Activated CD4-positive, alpha-beta memory T cell treated with anti-CD3 and anti-CD28 coated beads, Interleukin-2, amount 10 ng/mL, durations not matched to agents 7 days and 5 days (primary cell): ENCODE results near the gene HSPA1B. TPM values are rescaled to one million over a fixed set of nuclear protein-coding genes. Genes with fewer than 3 reads are reported as not detected.
"Not testable (repeated sequence)": the region's sequence is repeated elsewhere in the genome, so short reads cannot be mapped to it uniquely, and the experiment has no call there.

ENCODE experiments used
- CTCF ChIA-PET: fragments of 350-600 bp; sonication (Branson Sonifier 250); formaldehyde crosslinking; loops from one replicate; lab custom pipeline; 2021; ENCODE audit warnings: antibody characterized with exemption, inconsistent platforms; lab: Charles Lee
- POLR2A ChIA-PET: fragments of 350-600 bp; sonication (Branson Sonifier 250); formaldehyde crosslinking; loops from one replicate; lab custom pipeline; 2021; ENCODE audit warnings: antibody characterized with exemption; lab: Charles Lee
- DNase-seq: peaks from one replicate; pipeline ENCODE4 v3.0.0-alpha.2; 2020
- H3K27ac Mint-ChIP-seq: one replicate; pipeline ENCODE4 v1.8.0; 2021; ENCODE audit warnings: mild to moderate bottlenecking, mixed read lengths
- H3K27me3 Mint-ChIP-seq: one replicate; pipeline ENCODE4 v1.8.0; 2021; ENCODE audit warnings: mixed read lengths
- H3K36me3 Mint-ChIP-seq: one replicate; pipeline ENCODE4 v1.8.0; 2021; ENCODE audit warnings: low read depth, mixed read lengths
- H3K4me1 Mint-ChIP-seq: one replicate; pipeline ENCODE4 v1.8.0; 2021; ENCODE audit warnings: mixed read lengths
- H3K4me3 Mint-ChIP-seq: one replicate; pipeline ENCODE4 v1.8.0; 2021; ENCODE audit warnings: mild to moderate bottlenecking, mixed read lengths
- H3K9me3 Mint-ChIP-seq: one replicate; pipeline ENCODE4 v1.8.0; 2021; ENCODE audit warnings: mixed read lengths
- total RNA-seq, 2 experiments: library from RNA; stranded (reverse); gene quantifications; one replicate each; pipeline ENCODE4 v1.2.3, GENCODE V29; 2021

Gene HSPA1B
- total RNA-seq, 2 experiments from 2014 or later: 60.6 to 62.6 TPM

DNA sequence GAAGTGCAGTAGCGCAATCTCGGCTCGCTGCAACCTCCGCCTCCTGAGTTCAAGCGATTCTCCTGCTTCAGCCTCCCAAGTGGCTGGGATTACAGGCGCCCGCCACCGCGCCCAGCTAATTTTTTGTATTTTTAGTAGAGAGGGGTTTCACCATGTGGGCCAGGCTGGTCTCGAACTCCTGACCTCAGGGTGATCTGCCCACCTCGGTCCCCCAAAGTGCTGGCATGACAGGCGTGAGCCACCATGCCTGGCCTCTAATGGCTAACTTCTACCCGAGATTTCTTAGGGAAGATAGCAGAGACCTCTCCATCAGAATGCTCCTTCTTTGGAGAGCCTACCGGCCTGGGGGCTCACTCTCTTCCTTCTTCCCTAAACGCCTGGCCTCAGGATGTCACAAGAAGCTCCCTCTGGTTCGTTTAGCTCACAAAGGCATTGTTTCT is 36.6 kb downstream of the HSPA1B start:
- Mint-ChIP-seq H3K27ac (peak overlapping the region; percentile 66), H3K4me1 (peaks cover 23% of the 10 kb centered on the region), H3K4me3 (peak overlapping the region; percentile 89)
- H3K9me3 Mint-ChIP-seq, H3K27me3 Mint-ChIP-seq, DNase-seq, H3K36me3 Mint-ChIP-seq: not testable (repeated sequence)
- ChIA-PET POLR2A (interaction anchor here (1.0 to 3.4 kb wide), 10 partner anchors 25 to 289 kb away, joined by 3 to 18 read pairs (median 6); partner anchors contain the start of genes ABHD16A, BAG6, DXO and GPANK1), CTCF (interaction anchor here (0.7 to 2.6 kb wide), 9 partner anchors 9 to 323 kb away, joined by 3 to 12 read pairs (median 3); partner anchors contain the start of genes CSNK2B, DDX39B, DXO and EHMT2)

DNA sequence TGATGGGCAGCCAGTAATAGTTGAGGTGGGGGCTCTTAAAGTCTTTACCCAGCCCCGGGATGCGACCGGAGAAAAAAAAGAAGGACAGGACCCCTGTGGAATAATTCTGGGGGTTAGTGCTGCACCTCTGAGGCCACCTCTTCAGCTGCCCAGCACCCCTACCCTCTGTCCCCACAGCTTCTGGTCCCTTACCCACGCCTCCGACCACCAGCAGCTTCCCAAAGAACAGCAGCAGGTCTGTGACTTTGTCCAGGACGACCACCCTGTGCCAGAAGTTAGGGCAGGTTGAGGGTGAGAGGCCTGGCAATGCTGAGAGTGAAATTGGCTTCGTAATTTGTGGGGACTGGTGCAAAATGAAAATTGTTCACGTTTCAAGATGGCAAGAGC is 37.3 kb downstream of the HSPA1B start:
- Mint-ChIP-seq H3K4me3 (peak overlapping the region; percentile 89), H3K27me3 (no peaks in the 10 kb centered on the region), H3K36me3 (peaks cover 4% of the 10 kb centered on the region), H3K9me3 (no peaks in the 10 kb centered on the region), H3K27ac (no peak overlapping the region), H3K4me1 (peaks cover 23% of the 10 kb centered on the region)
- ChIA-PET POLR2A (interaction anchor here (1.1 to 3.4 kb wide), 2 partner anchors 30 to 58 kb away, joined by 3 to 18 read pairs; partner anchors contain the start of gene LSM2), CTCF (interaction anchor here (0.9 to 2.6 kb wide), 3 partner anchors 8 to 126 kb away, joined by 3 to 12 read pairs (median 3); partner anchors contain the start of genes EHMT2 and MSH5)
- DNase-seq: no peak

- H3K27me3 Mint-ChIP-seq: no peaks in the 10 kb centered on the region
- H3K36me3 Mint-ChIP-seq: no peaks in the 10 kb centered on the region
- no peak overlapping the region for H3K27ac Mint-ChIP-seq
- CTCF ChIA-PET: no interaction called here
- no peak for DNase-seq
- POLR2A ChIA-PET: interaction anchor here (3.4 kb wide), 1 partner anchor 30 kb away, joined by 18 read pairs; no protein-coding TSS in a partner anchor
- peak overlapping the region; percentile 27 for H3K4me3 Mint-ChIP-seq
- peaks cover 20% of the 10 kb centered on the region for H3K4me1 Mint-ChIP-seq
- H3K9me3 Mint-ChIP-seq: no peaks in the 10 kb centered on the region
Observed at GRCh38 chr6:31865205-31866118, 37.9 kb downstream of the HSPA1B start.

DNA sequence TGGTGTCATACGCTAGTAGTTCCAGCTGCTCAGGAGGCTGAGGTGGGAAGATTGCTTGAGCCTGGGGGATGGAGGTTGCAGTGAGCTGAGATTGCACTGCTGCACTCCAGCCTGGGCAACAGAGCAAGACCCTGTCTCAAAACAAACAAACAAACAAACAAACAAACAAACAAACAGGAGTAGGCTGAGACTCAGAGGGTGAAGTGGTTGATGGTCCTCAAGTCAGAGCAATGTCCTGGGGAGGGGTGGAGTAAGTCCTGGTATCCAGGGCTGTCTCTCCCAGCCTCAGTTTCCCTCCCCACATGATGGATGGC is 41.1 kb downstream of the HSPA1B start:
- H3K9me3 Mint-ChIP-seq, H3K36me3 Mint-ChIP-seq, CTCF ChIA-PET, H3K27ac Mint-ChIP-seq, H3K27me3 Mint-ChIP-seq, DNase-seq, POLR2A ChIA-PET, H3K4me3 Mint-ChIP-seq: not testable (repeated sequence)
- peaks cover 15% of the 10 kb centered on the region for H3K4me1 Mint-ChIP-seq

DNA sequence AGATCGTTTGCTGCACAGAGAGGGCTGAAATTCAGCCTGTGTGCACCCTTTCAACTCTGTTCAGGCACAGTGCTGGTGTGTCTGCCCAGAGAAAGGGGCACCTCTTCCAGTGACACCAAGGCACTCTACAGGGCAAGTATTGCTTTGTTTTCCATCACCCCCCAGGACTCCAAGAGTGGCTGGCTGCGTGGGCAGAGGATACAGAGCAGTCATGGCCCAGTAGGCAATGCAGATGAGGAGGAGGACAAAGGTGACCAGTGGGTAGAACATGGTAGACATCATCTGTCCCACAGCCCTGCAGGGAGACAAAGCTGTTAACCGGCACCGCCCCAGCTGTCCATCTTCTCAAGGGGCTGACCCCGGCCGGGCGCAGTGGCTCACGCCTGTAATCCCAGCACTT is 41.8 kb downstream of the HSPA1B start:
- peaks cover 14% of the 10 kb centered on the region for H3K4me1 Mint-ChIP-seq
- H3K36me3 Mint-ChIP-seq: no peaks in the 10 kb centered on the region
- ChIA-PET CTCF (no interaction called here), POLR2A (no interaction called here)
- peaks cover 4% of the 10 kb centered on the region for H3K27me3 Mint-ChIP-seq
- H3K9me3 Mint-ChIP-seq: no peaks in the 10 kb centered on the region
- no peak for DNase-seq
- H3K4me3 Mint-ChIP-seq: no peak overlapping the region
- no peak overlapping the region for H3K27ac Mint-ChIP-seq

DNA sequence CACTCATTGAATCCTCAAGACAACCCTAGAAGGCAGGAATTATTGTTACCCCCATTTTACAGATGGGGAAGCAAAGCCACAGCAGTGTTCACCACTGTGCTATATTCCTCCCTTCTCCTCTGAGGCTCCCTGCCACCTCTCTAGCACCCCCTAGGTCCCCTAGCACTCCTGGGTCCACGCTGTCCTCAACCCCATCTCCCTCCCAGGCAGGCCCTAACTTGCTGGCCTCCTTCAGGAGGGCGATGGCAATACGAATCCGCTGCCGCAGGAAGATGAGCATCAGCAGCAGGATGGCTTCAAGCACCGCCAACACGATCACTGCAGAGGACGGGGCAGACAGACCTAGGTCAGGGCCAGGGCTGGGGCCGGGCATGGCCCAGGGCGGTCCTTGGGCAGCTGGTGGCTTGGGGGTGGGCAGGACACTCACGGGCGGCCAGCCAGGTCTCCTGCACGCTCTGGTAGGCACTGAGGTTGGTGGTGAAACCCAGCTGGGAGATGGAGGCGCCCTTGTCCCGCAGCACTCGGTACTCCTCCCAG is 42.9 kb downstream of the HSPA1B start:
- no peak for DNase-seq
- Mint-ChIP-seq H3K27ac (no peak overlapping the region), H3K9me3 (no peaks in the 10 kb centered on the region), H3K36me3 (no peaks in the 10 kb centered on the region), H3K4me3 (no peak overlapping the region), H3K4me1 (peaks cover 12% of the 10 kb centered on the region), H3K27me3 (peaks cover 4% of the 10 kb centered on the region)
- ChIA-PET POLR2A (no interaction called here), CTCF (no interaction called here)

DNA sequence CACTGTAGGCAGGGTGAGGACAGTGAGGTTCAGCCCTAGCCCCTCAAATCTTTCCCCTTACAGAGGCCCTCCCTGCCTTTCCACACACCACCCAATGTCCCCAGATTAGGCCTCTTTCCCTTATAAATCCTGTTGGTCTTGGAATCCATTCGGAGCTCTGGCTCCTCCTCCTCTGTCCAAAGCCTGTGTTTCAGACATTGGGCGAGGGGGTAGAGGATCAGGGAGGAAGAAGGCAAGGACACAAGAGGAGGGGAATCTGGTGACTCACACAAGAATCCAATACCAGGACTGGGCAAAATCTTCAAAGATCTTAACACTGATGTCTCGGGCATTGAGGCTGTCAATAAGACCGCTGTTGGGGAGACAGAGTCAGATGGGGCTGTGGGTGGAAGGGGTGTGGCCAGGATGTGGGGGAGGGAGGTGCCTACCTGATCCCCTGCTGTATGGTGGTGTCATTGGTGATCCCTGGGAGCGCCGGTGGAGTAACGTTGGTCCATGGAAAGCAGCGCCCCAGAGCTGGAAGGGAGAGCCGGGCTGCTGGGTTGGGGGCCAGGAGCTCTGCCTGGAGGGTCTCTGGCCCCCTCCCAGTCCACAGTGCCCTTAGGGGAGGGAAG is 43.6 kb downstream of the HSPA1B start:
- ChIA-PET POLR2A (no interaction called here), CTCF (no interaction called here)
- H3K27me3 Mint-ChIP-seq: peaks cover 4% of the 10 kb centered on the region
- no peak overlapping the region for H3K4me3 Mint-ChIP-seq
- no peaks in the 10 kb centered on the region for H3K36me3 Mint-ChIP-seq
- H3K9me3 Mint-ChIP-seq: no peaks in the 10 kb centered on the region
- peaks cover 12% of the 10 kb centered on the region for H3K4me1 Mint-ChIP-seq
- no peak overlapping the region for H3K27ac Mint-ChIP-seq
- no peak for DNase-seq

DNA sequence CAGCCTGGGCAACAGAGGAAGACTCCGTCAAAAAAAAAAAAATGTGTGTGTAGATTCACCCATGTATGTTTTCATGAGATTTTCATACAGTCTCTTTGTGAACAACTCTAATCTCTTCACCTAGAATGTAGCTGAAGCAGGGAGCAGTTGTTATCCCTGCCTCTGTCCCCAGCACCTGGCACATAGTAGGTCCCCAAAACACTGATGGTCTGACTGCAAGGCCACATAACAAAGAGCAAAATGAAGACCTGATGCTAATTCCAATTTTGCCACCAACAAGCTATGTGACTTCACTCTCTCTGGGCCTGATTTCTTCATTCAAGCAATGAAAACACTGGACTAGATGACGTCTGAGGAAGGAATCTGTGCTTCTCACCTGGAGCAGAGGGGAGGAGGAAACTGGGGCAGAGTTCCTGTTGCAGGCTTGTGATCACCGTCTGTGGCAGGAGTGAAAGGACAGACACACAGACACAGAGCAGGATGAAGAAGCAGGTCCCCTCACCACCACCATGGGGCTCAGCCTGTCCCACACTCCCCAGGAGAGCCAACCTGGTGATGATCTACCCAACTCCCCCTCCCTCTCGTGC is 46.6 kb downstream of the HSPA1B start:
- no peak overlapping the region for H3K27ac Mint-ChIP-seq
- H3K36me3 Mint-ChIP-seq: no peaks in the 10 kb centered on the region
- no peak for DNase-seq
- CTCF ChIA-PET: no interaction called here
- POLR2A ChIA-PET: interaction anchor here (1.0 kb wide), 1 partner anchor 13 kb away, joined by 3 read pairs; no protein-coding TSS in a partner anchor
- H3K4me3 Mint-ChIP-seq: no peak overlapping the region
- H3K4me1 Mint-ChIP-seq: peaks cover 12% of the 10 kb centered on the region
- H3K9me3 Mint-ChIP-seq: no peaks in the 10 kb centered on the region
- peaks cover 4% of the 10 kb centered on the region for H3K27me3 Mint-ChIP-seq

DNA sequence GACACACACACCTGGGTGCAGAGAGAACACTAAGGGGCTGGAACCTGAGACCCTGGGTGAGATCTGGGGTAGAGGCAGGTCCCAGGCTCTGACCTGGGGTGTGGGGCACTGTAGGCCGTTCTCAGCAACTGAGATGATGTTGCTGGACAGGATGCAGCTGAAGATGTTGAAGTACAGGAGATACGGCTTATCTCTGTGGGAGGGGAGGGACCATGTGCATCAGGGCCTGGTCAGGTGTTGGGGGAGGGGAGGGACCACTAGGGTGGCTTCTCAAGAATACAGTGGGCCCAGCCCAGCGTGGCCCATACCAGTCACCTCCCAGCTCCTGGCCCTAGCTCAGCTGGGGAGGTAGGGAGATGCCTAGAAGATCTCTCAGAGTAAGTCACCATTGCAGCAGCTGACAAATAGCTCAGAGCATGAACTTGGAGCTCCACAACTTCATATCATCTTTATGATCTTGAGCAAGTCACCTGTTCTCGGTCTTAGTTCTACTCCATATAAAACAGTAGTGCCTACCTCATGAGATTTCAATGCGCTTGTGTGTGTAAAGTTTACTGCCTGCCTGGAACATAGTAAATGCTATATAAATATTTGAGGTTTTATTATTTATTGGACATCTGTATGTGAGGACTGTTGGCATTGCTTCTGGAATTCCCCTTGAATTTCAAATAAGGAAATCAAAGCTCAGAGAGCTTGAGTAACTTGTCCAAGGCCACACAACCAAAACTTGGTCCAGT is 47.5 kb downstream of the HSPA1B start:
- peaks cover 6% of the 10 kb centered on the region for H3K36me3 Mint-ChIP-seq
- ChIA-PET CTCF (interaction anchor here (1.5 kb wide), 1 partner anchor 12 kb away, joined by 5 read pairs; the partner anchor contains the start of gene NEU1), POLR2A (interaction anchor here (1.0 kb wide), 1 partner anchor 12 kb away, joined by 3 read pairs; no protein-coding TSS in a partner anchor)
- peaks cover 12% of the 10 kb centered on the region for H3K4me1 Mint-ChIP-seq
- peaks cover 4% of the 10 kb centered on the region for H3K27me3 Mint-ChIP-seq
- no peak overlapping the region for H3K4me3 Mint-ChIP-seq
- H3K27ac Mint-ChIP-seq: no peak overlapping the region
- H3K9me3 Mint-ChIP-seq: no peaks in the 10 kb centered on the region
- no peak for DNase-seq

GRCh38 chr6:31875877-31876276 is 48.3 kb downstream of the HSPA1B start:
- POLR2A ChIA-PET: interaction anchor here (1.0 kb wide), 1 partner anchor 224 kb away, joined by 3 read pairs; no protein-coding TSS in a partner anchor
- no peaks in the 10 kb centered on the region for H3K9me3 Mint-ChIP-seq
- H3K4me3 Mint-ChIP-seq: no peak overlapping the region
- no peak for DNase-seq
- H3K27me3 Mint-ChIP-seq: peaks cover 4% of the 10 kb centered on the region
- peaks cover 11% of the 10 kb centered on the region for H3K4me1 Mint-ChIP-seq
- H3K27ac Mint-ChIP-seq: no peak overlapping the region
- CTCF ChIA-PET: interaction anchor here (1.5 kb wide), 1 partner anchor 13 kb away, joined by 5 read pairs; the partner anchor contains the start of gene NEU1
- peaks cover 13% of the 10 kb centered on the region for H3K36me3 Mint-ChIP-seq

DNA sequence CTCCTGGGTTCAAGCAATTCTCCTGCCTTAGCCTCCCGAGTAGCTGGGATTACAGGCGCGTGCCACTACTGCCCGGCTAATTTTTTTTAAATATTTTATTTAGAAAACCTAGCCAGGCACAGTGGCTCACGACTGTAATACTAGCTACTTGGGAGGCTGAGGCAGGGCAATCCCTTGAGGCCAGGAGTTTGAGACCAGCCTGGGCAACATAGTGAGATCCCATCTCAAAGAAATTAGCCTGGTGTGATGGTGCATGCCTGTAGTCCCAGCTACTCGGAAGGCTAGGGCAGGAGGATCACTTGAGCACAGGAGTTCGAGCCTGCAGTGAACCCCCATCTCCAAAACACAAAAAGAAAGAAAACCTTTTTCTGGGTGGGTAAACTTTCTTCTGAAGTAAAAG is 48.8 kb downstream of the HSPA1B start:
- no peak overlapping the region for H3K27ac Mint-ChIP-seq
- ChIA-PET POLR2A (interaction anchor here (1.0 kb wide), 1 partner anchor 225 kb away, joined by 3 read pairs; no protein-coding TSS in a partner anchor), CTCF (interaction anchor here (1.5 kb wide), 1 partner anchor 13 kb away, joined by 5 read pairs; the partner anchor contains the start of gene NEU1)
- H3K4me1 Mint-ChIP-seq: peaks cover 7% of the 10 kb centered on the region
- peaks cover 18% of the 10 kb centered on the region for H3K36me3 Mint-ChIP-seq
- no peak for DNase-seq
- no peak overlapping the region for H3K4me3 Mint-ChIP-seq
- peaks cover 4% of the 10 kb centered on the region for H3K27me3 Mint-ChIP-seq
- H3K9me3 Mint-ChIP-seq: no peaks in the 10 kb centered on the region

DNA sequence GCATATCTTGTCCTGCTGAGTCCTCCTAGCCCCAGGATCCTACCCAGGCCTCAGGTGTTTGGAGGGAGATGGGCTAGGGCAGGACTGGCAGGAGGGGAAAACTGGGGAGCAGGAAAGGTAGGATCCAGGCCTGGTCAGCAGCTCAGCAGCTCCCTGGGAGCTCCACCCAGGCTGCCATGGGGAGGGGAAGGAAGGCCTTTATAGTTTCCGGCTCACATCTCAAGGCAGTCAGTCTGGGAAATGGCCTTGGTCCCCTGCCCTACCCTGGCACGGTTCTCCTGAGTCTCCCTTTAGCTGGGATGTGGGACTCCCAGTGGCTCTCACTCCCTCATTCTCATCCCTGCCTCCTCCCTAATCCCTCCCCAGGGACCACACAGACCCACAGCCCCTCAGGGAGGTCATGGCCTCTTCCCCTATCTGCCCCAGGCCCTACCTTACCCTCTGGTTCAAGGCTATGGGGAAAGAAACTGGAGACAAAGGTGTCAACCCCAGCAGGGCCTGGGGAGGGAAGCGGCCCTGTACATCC is 49.6 kb downstream of the HSPA1B start:
- no peaks in the 10 kb centered on the region for H3K27me3 Mint-ChIP-seq
- H3K27ac Mint-ChIP-seq: no peak overlapping the region
- H3K4me1 Mint-ChIP-seq: peaks cover 2% of the 10 kb centered on the region
- CTCF ChIA-PET: no interaction called here
- no peak for DNase-seq
- POLR2A ChIA-PET: no interaction called here
- H3K9me3 Mint-ChIP-seq: no peaks in the 10 kb centered on the region
- H3K4me3 Mint-ChIP-seq: no peak overlapping the region
- H3K36me3 Mint-ChIP-seq: peaks cover 23% of the 10 kb centered on the region
